HFFc6 (cell line): ENCODE data around the gene POLR2E. TPM values are rescaled to one million over a fixed set of nuclear protein-coding genes. Genes with fewer than 3 reads are reported as not detected.

Experiments
- DNase-seq: peaks from one replicate; pipeline ENCODE4 v3.0.0-alpha.2; 2018
- H3K27ac Mint-ChIP-seq: 2 replicates; pipeline ENCODE4 v1.8.0; 2020; ENCODE audit warnings: mild to moderate bottlenecking, mixed read lengths
- H3K27me3 Mint-ChIP-seq: 2 replicates; pipeline ENCODE4 v1.8.0; 2021; ENCODE audit warnings: mild to moderate bottlenecking, moderate library complexity, mixed read lengths; ENCODE audit not compliant: insufficient read depth
- H3K36me3 Mint-ChIP-seq: 2 replicates; pipeline ENCODE4 v1.8.0; 2021; ENCODE audit warnings: low read depth, mixed read lengths
- H3K4me1 Mint-ChIP-seq: 2 replicates; pipeline ENCODE4 v1.8.0; 2020; ENCODE audit warnings: low read depth, mixed read lengths
- H3K4me3 Mint-ChIP-seq: 2 replicates; pipeline ENCODE4 v1.8.0; 2020; ENCODE audit warnings: mild to moderate bottlenecking, moderate library complexity, mixed read lengths
- H3K9me3 Mint-ChIP-seq: 2 replicates; pipeline ENCODE4 v1.8.0; 2020; ENCODE audit warnings: mild to moderate bottlenecking, mixed read lengths
- CTCF ChIP-seq: fragments of 200-600 bp; sonication (generic); IDR thresholded peaks from 2 replicates; pipeline ENCODE4 v1.5.0; 2021; ENCODE audit warnings: antibody characterized with exemption, mild to moderate bottlenecking
- total RNA-seq, 6 experiments: library from RNA; stranded (reverse); fragmentation: NEBNext Ultra II Directional; extraction: Animal tissue kit (Norgen Biotek cat#: 25700); gene quantifications; 2 replicates in 1 of 6; 3 replicates in 5 of 6; pipeline ENCODE4 v1.2.3, GENCODE V29; 2021

Gene POLR2E
- total RNA-seq, 6 experiments from 2014 or later, result 224 to 289 (median 250) TPM

GRCh38 chr19:1080360-1081161, 14.6 kb downstream of the POLR2E start:
- H3K9me3 Mint-ChIP-seq, result no peaks in the 10 kb centered on the region
- DNase-seq, result no peak
- H3K27me3 Mint-ChIP-seq, result peaks cover under 1% of the 10 kb centered on the region; the same call in 1 of the 2 replicates
- no peak overlapping the region for H3K27ac Mint-ChIP-seq
- no peaks in the 10 kb centered on the region for H3K36me3 Mint-ChIP-seq
- H3K4me1 Mint-ChIP-seq, result peaks cover 5% of the 10 kb centered on the region; the same call in 1 of the 2 replicates
- no peak overlapping the region for H3K4me3 Mint-ChIP-seq
- no peak for TF ChIP-seq CTCF

- no peak overlapping the region for H3K4me3 Mint-ChIP-seq
- no peak for DNase-seq
- H3K4me1 Mint-ChIP-seq, result peaks cover 7% of the 10 kb centered on the region; the same call in 1 of the 2 replicates
- no peaks in the 10 kb centered on the region for H3K36me3 Mint-ChIP-seq
- peaks cover 4% of the 10 kb centered on the region; the same call in 1 of the 2 replicates for H3K27me3 Mint-ChIP-seq
- H3K9me3 Mint-ChIP-seq, result no peaks in the 10 kb centered on the region
- no peak for TF ChIP-seq CTCF
- H3K27ac Mint-ChIP-seq, result no peak overlapping the region
Observed at GRCh38 chr19:1079566-1080111, 15.5 kb downstream of the POLR2E start.

DNA sequence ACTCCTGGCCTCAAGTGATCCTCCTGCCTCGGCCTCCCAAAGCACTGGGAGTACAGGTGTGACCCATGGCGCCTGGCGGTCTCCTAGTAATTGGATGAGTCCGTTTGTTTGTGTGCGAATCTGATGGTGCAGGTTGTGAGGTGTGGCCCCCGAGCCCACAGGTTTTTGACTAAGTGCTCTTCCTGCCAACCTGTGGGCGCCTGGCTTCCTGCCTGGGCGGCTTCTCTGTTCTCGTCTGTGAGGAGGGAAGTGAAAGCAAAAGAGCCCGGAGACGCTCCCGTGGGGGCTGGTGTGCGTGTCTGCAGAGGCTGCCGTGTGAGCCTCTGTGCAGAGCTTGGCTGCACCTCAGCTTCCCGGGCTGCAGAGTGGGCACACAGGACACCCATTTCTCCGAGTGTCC, 18.2 kb downstream of the POLR2E start:
- Mint-ChIP-seq H3K27me3 (peaks cover 6% of the 10 kb centered on the region; the same call in 1 of the 2 replicates), H3K9me3 (no peaks in the 10 kb centered on the region), H3K4me3 (no peak overlapping the region), H3K4me1 (peaks cover 9% of the 10 kb centered on the region), H3K36me3 (no peaks in the 10 kb centered on the region), H3K27ac (no peak overlapping the region)
- DNase-seq, result no peak
- no peak for TF ChIP-seq CTCF

DNA sequence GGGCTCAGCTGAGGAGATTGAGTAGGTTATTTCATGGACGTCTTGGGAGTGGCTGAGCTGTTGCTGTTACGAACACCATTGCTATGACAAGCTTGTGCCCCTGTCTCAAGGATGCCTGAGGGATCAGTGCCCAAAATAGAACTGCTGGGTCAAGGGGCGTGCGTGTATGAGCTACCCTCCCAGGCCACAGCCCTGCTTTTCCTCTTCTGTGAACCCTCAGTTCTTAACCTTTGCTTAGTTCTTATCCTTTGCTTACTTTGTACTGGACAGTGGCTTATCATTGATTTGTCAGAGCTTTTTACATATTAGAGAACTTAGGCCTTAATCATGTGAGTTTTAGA, 19.2 kb downstream of the POLR2E start:
- peaks cover 13% of the 10 kb centered on the region for H3K4me1 Mint-ChIP-seq
- no peak overlapping the region for H3K4me3 Mint-ChIP-seq
- no peaks in the 10 kb centered on the region for H3K9me3 Mint-ChIP-seq
- no peak for TF ChIP-seq CTCF
- DNase-seq, result no peak
- H3K27ac Mint-ChIP-seq, result no peak overlapping the region
- peaks cover 6% of the 10 kb centered on the region; the same call in 1 of the 2 replicates for H3K27me3 Mint-ChIP-seq
- no peaks in the 10 kb centered on the region for H3K36me3 Mint-ChIP-seq

- peaks cover 10% of the 10 kb centered on the region; the same call in 1 of the 2 replicates for H3K27me3 Mint-ChIP-seq
- no peaks in the 10 kb centered on the region for H3K9me3 Mint-ChIP-seq
- H3K4me3 Mint-ChIP-seq, result no peak overlapping the region
Observed at GRCh38 chr19:1074544-1075283, 20.5 kb downstream of the POLR2E start.

More at GRCh38 chr19:1074544-1075283, 20.5 kb downstream of the POLR2E start:
- H3K4me1 Mint-ChIP-seq, result peaks cover 13% of the 10 kb centered on the region
- no peaks in the 10 kb centered on the region for H3K36me3 Mint-ChIP-seq
- no peak overlapping the region for H3K27ac Mint-ChIP-seq
- no peak for DNase-seq
- TF ChIP-seq CTCF, result no peak
